ENCODE data around the gene GPR42.

The GPR42 gene

DNA sequence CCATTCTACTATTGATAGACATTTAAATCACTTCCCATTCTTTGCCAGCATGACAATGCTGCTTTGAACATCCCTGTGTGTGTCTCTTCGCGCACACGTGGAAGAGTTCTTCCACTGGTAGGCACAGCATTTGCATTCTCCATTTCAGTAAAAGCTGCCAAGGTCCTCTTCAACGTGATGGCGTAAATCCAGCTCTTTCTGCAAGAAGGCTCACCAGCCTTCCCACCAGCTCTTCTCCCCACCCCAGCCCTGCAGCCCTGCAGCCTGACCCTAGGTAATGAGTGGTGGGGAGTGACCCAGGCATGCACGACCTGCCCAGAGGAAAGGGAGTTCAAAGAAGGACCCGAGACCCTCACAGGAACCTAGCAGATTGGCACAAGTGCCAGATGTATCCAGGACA, 45.5 kb downstream of the GPR42 start (continued):
- TF ChIP-seq KLF16 (tag by site-specific recombination; IDR thresholded peaks at IDR 0.05): no peak
- no peak for TF ChIP-seq ZNF211 (tag by site-specific recombination; IDR thresholded peaks at IDR 0.05; ENCODE audit: low read depth)
- TF ChIP-seq ZNF521 (tag by site-specific recombination; IDR thresholded peaks at IDR 0.05): no peak
- TF ChIP-seq ZNF76 (tag by site-specific recombination; IDR thresholded peaks at IDR 0.05; ENCODE audit: borderline replicate concordance, low read depth): no peak
- no peak for TF ChIP-seq ZNF776 (tag by site-specific recombination; IDR thresholded peaks at IDR 0.05; ENCODE audit: borderline replicate concordance)

DNA sequence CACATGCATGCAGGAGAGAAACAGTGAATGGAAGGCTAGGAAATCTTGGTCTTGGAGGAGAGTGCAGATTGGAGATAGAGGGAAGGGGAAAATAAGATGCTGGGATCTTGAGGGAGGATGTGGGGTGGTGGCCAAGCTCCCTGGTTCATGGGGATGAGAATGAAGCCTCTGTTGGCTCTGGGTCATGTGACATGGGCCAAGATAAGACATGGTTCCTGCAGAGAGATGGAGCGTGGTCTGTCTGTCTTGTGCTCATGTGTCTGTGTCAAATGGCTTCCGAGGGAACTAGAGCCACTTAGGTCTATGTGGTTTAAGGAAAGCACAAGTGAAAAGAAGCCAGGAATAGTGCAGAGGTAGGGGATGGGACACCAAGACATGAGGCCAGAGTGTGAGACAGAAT, 46.4 kb downstream of the GPR42 start:
- Histone ChIP-seq H3K27ac (ENCODE audit: extremely low read depth, low read depth, low read length) (no peak overlapping the region), H3K4me3 (ENCODE audit: low read depth, low read length) (no peak overlapping the region), H3K4me1 (ENCODE audit: control insufficient read depth, insufficient read depth, low read length) (no peaks in the 10 kb centered on the region), H3K9me3 (ENCODE audit: control insufficient read depth, insufficient read depth, low read depth, low read length) (no peaks in the 10 kb centered on the region), H3K36me3 (ENCODE audit: control insufficient read depth in 2 of 2, insufficient read depth in 1 of 2, low read length in 2 of 2) (no peaks in the 10 kb centered on the region)
- ChIA-PET CTCF (interaction anchor here (0.6 to 1.7 kb wide), 4 partner anchors 39 to 93 kb away, joined by 3 to 10 read pairs (median 4); no protein-coding TSS in a partner anchor), POLR2A (no interaction called here)
- no peak for TF ChIP-seq ZNF791 (tag by site-specific recombination; IDR thresholded peaks at IDR 0.05)
- TF ChIP-seq, protein P1, sequence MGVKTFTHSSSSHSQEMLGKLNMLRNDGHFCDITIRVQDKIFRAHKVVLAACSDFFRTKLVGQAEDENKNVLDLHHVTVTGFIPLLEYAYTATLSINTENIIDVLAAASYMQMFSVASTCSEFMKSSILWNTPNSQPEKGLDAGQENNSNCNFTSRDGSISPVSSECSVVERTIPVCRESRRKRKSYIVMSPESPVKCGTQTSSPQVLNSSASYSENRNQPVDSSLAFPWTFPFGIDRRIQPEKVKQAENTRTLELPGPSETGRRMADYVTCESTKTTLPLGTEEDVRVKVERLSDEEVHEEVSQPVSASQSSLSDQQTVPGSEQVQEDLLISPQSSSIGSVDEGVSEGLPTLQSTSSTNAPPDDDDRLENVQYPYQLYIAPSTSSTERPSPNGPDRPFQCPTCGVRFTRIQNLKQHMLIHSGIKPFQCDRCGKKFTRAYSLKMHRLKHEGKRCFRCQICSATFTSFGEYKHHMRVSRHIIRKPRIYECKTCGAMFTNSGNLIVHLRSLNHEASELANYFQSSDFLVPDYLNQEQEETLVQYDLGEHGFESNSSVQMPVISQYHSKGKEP (tag by site-specific recombination; IDR thresholded peaks at IDR 0.05): no peak
- TF ChIP-seq SCRT1 (tag by site-specific recombination; IDR thresholded peaks at IDR 0.05; ENCODE audit: borderline replicate concordance): no peak
- no peak for TF ChIP-seq IKZF3 (tag by site-specific recombination; IDR thresholded peaks at IDR 0.05)
- no peak for TF ChIP-seq ZNF596 (tag by site-specific recombination; IDR thresholded peaks at IDR 0.05)
- TF ChIP-seq, protein P2, sequence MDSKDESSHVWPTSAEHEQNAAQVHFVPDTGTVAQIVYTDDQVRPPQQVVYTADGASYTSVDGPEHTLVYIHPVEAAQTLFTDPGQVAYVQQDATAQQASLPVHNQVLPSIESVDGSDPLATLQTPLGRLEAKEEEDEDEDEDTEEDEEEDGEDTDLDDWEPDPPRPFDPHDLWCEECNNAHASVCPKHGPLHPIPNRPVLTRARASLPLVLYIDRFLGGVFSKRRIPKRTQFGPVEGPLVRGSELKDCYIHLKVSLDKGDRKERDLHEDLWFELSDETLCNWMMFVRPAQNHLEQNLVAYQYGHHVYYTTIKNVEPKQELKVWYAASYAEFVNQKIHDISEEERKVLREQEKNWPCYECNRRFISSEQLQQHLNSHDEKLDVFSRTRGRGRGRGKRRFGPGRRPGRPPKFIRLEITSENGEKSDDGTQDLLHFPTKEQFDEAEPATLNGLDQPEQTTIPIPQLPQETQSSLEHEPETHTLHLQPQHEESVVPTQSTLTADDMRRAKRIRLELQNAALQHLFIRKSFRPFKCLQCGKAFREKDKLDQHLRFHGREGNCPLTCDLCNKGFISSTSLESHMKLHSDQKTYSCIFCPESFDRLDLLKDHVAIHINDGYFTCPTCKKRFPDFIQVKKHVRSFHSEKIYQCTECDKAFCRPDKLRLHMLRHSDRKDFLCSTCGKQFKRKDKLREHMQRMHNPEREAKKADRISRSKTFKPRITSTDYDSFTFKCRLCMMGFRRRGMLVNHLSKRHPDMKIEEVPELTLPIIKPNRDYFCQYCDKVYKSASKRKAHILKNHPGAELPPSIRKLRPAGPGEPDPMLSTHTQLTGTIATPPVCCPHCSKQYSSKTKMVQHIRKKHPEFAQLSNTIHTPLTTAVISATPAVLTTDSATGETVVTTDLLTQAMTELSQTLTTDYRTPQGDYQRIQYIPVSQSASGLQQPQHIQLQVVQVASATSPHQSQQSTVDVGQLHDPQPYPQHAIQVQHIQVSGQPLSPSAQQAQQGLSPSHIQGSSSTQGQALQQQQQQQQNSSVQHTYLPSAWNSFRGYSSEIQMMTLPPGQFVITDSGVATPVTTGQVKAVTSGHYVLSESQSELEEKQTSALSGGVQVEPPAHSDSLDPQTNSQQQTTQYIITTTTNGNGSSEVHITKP (tag by site-specific recombination; IDR thresholded peaks at IDR 0.05): no peak
- no peak for TF ChIP-seq HOXD13 (CRISPR knock-in tag; IDR thresholded peaks at IDR 0.05; ENCODE audit: borderline replicate concordance)
- TF ChIP-seq ZNF558 (tag by site-specific recombination; IDR thresholded peaks at IDR 0.05): no peak
- TF ChIP-seq, protein P3, sequence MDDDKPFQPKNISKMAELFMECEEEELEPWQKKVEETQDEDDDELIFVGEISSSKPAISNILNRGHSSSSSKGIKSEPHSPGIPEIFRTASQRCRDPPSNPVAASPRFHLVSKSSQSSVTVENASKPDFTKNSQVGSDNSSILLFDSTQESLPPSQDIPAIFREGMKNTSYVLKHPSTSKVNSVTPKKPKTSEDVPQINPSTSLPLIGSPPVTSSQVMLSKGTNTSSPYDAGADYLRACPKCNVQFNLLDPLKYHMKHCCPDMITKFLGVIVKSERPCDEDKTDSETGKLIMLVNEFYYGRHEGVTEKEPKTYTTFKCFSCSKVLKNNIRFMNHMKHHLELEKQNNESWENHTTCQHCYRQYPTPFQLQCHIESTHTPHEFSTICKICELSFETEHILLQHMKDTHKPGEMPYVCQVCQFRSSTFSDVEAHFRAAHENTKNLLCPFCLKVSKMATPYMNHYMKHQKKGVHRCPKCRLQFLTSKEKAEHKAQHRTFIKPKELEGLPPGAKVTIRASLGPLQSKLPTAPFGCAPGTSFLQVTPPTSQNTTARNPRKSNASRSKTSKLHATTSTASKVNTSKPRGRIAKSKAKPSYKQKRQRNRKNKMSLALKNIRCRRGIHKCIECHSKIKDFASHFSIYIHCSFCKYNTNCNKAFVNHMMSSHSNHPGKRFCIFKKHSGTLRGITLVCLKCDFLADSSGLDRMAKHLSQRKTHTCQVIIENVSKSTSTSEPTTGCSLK (tag by site-specific recombination; IDR thresholded peaks at IDR 0.05): no peak
- no peak for TF ChIP-seq ZNF76 (tag by site-specific recombination; IDR thresholded peaks at IDR 0.05; ENCODE audit: borderline replicate concordance, low read depth)
- TF ChIP-seq, protein P4, sequence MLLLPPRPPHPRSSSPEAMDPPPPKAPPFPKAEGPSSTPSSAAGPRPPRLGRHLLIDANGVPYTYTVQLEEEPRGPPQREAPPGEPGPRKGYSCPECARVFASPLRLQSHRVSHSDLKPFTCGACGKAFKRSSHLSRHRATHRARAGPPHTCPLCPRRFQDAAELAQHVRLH (tag by site-specific recombination; IDR thresholded peaks at IDR 0.05): no peak
- TF ChIP-seq ZNF626 (tag by site-specific recombination; IDR thresholded peaks at IDR 0.05): no peak
- no peak for TF ChIP-seq ZEB2 (tag by site-specific recombination; IDR thresholded peaks at IDR 0.05)
- TF ChIP-seq ZXDB (tag by site-specific recombination; IDR thresholded peaks at IDR 0.05): no peak
- TF ChIP-seq ZNF354C (tag by site-specific recombination; IDR thresholded peaks at IDR 0.05; ENCODE audit: borderline replicate concordance, low read depth): no peak
- TF ChIP-seq, protein P5, sequence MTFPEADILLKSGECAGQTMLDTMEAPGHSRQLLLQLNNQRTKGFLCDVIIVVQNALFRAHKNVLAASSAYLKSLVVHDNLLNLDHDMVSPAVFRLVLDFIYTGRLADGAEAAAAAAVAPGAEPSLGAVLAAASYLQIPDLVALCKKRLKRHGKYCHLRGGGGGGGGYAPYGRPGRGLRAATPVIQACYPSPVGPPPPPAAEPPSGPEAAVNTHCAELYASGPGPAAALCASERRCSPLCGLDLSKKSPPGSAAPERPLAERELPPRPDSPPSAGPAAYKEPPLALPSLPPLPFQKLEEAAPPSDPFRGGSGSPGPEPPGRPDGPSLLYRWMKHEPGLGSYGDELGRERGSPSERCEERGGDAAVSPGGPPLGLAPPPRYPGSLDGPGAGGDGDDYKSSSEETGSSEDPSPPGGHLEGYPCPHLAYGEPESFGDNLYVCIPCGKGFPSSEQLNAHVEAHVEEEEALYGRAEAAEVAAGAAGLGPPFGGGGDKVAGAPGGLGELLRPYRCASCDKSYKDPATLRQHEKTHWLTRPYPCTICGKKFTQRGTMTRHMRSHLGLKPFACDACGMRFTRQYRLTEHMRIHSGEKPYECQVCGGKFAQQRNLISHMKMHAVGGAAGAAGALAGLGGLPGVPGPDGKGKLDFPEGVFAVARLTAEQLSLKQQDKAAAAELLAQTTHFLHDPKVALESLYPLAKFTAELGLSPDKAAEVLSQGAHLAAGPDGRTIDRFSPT (tag by site-specific recombination; IDR thresholded peaks at IDR 0.05): no peak
- no peak for TF ChIP-seq ZNF701 (tag by site-specific recombination; IDR thresholded peaks at IDR 0.05)
- no peak for TF ChIP-seq KLF1 (tag by site-specific recombination; IDR thresholded peaks at IDR 0.05)
- no peak for TF ChIP-seq GLIS1 (tag by site-specific recombination; IDR thresholded peaks at IDR 0.05)
- no peak for TF ChIP-seq ZNF473 (tag by site-specific recombination; IDR thresholded peaks at IDR 0.05)
